Hematopoietic multipotent progenitor cell treated with erythropoietin and hydrocortisone succinate and interleukin-3 and kit ligand, for 6 days (in vitro differentiated cells): ENCODE measurements around the gene AFF2.

Source experiments
- DNase-seq: peaks from one replicate; pipeline ENCODE4 v3.0.0-alpha.2; 2015

Gene AFF2

DNA sequence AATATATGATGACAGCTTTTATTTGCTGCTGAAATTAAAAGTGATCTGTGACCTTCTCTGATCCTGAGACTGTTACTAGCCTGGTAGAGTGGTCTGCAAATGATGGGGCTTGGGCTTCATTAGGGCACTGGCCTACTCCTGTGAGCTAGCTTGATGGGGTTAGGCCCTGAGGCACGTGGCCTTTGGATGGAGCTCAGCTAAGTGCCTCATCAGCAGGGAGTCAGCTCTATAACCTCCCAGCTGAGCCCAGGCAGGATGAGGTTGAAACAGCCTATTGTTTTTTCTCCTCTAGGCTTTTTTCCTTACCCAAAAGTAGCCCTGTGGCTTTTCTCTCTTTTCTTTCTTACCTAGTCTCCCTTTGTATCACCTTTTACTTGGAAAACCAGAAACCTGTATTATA is 92.2 kb downstream of the AFF2 start:
- DNase-seq: no peak

- DNase-seq: peak; percentile 5
Observed at GRCh38 chrX:148593146-148593545, 92.7 kb downstream of the AFF2 start.

- no peak for DNase-seq
Observed at GRCh38 chrX:148593987-148594386, 93.6 kb downstream of the AFF2 start.

DNA sequence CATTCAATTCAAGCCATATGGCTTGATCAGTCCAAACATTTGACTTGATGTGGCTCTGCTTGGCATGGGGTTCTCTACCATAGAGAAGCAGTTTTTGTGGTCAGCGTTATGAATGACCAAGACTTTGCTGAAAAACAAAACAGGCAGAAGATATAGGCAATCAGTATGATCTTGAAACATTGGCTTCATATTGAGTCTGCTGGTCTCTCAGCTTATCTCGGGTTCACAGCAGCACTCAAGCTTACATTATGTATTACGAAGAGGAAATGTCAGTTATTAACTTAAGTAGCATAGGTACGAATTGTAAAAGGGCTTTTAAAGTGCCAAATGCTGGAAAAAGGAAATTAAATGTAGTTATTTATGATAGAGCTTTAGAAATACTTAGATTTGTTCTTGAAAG is 99.0 kb downstream of the AFF2 start:
- peak; percentile 75 for DNase-seq

DNA sequence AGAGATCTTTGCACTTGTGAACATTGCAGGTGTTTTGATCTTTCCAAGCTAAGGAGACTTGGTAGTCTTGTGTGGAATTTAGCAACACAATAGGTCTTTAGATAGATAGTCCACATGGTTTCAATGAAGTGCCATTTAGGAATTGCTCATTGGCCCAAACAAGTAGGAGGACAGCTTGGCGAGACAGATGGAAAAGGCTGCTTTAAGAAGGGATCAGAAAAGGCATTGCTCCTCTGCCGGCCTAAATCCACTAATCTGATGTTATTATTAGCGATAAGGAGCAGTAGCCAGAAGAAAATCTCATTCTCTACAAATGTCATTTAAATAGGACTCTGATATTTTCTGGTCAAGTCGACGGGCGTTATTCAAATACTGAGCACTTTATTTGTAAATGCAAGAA is 99.7 kb downstream of the AFF2 start:
- DNase-seq: no peak

- DNase-seq: no peak
Observed at GRCh38 chrX:148600581-148600980, 100.2 kb downstream of the AFF2 start.

GRCh38 chrX:148601034-148601433 is 100.6 kb downstream of the AFF2 start:
- peak; percentile 35 for DNase-seq

DNA sequence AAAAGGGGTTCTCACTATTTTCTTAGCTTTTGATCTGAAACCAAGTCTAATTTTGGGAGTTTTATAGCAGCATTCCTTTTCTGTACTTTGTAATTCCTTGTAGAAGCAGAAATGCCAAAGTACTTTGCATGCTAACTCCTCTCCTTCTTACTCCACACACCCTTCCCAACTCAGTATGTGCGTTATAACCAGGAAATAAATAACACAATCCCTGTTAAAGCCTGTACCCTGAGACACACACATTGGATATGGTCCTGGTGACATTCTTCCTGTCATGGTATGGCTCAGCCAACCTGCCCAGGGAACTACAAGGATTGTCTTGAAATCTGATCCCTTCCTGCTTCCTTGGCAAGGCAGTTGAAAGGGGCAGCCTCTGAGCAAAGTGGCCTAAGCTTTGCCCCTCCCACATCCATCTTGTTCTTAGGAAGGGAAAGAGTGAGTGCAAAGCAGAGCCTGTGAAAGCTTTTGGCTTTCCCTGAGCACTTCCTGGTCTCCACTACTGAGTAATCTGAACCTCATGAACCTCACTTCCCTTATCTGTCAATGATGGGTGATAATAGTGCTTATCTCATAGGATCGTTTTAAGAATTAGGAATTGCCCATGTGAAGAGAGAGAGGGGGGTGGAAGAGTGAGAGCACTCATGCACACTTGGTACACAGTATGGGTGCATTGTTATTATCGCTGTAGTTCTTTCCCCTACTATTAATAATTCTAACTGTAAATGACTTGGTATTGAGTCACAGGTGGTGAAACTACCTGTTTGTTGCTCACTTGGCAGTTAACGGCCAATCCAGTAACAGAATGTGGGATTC is 109.3 kb downstream of the AFF2 start:
- peak; percentile 14 for DNase-seq

DNA sequence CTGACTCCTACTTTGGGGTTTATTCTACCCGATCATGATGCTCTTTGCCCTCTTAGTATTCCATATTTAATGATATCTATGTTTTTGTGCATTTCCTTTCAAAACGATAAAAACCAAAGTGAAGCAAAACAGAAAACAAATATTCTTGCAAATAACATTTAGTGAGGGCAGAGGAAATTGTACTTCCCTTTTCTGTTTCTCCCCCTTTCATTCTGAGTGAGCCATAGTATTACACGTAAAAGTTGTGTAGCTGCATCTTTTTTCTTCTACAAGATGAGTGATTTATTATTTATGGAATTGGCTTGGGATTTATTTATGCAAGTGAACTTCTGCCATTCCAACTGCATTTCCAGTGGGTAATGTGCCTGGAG is 109.9 kb downstream of the AFF2 start:
- DNase-seq: no peak

GRCh38 chrX:148611993-148612392 is 111.6 kb downstream of the AFF2 start:
- no peak for DNase-seq

- no peak for DNase-seq
Observed at GRCh38 chrX:148612431-148612830, 112.0 kb downstream of the AFF2 start.

- DNase-seq: no peak
Observed at GRCh38 chrX:148613636-148614035, 113.2 kb downstream of the AFF2 start.

DNA sequence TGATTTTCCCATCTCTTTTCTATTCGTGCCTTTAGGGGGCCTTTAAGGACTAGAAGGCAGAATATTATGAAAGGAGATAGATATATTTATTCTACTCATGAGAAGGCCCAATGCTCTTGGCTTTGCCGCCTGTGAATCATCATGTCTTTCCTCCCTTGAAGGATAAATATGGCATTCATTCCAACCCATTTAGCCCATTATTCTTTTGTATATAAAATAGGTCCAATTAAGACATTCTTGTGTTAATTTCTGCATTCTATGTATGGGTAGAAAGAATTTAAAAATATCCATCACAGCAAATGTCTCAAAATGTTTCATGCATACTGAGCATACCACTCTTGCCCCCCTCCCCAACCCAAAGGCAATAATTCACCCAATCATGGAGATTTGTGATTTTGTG is 115.1 kb downstream of the AFF2 start:
- no peak for DNase-seq

- no peak for DNase-seq
Observed at GRCh38 chrX:148618470-148619445, 118.3 kb downstream of the AFF2 start.

DNA sequence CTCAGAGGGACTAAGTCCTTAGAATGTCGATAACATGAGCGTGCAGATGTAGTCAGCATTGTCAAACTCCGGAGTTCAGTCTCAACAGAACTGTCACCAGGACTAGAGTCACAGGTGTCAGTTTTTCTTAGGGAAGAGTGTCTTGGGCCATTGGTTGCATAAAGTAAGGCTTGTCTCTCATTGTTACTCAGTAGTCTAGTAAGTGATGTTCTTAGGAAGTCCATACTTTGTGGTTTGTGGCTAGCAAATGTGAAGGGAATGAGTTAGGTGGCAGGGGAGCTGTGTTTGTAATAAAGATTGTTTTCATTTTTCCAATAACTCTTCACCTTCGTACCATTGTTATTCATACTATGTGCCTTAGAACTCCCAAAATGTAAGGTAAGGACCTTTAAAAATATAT is 119.6 kb downstream of the AFF2 start:
- no peak for DNase-seq

DNA sequence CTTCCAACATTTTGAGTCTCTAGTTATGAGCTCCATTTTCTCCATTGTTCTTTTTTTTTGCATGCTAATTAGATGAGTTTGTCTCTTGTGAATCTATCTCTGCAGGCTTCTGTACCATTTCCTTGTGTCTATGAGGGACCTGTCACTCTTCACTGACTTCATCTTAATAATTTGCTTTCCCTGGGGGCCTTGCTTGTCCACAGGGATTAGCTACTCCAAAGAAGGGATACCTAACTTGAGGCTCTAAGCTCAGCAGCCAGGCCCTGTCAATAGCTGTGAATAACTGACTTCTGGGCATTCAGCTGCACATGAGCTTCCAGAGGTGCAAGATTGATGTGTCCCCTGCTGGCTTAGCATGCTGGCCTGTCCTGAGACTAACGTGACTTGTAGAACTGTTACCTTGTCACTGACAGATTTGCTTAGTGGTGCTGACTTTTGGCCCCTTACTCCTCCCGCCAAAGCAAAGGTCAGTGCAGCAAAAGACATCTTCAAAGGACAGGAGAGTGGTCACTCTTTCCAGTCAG is 124.6 kb downstream of the AFF2 start:
- no peak for DNase-seq

- DNase-seq: no peak
Observed at GRCh38 chrX:148628621-148629020, 128.2 kb downstream of the AFF2 start.

DNA sequence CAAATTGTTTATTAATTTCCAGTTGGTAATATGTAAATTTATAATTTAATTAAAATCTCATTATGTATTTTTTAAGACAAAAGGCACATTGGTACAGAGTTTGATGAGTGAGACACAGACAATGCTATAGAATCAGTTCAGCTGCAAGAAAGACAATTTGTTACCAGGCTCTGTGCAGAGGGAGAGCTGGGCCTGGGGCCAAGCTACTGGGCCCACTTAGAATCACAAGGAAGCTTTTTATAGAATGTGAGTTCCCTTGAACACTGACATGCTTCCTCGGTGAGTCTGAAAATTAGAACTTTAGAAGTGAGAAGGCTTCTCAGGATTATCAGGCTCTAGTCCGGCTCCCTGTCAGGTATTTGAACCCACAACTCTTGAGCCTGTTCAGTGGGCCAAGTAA is 129.0 kb downstream of the AFF2 start:
- no peak for DNase-seq

DNA sequence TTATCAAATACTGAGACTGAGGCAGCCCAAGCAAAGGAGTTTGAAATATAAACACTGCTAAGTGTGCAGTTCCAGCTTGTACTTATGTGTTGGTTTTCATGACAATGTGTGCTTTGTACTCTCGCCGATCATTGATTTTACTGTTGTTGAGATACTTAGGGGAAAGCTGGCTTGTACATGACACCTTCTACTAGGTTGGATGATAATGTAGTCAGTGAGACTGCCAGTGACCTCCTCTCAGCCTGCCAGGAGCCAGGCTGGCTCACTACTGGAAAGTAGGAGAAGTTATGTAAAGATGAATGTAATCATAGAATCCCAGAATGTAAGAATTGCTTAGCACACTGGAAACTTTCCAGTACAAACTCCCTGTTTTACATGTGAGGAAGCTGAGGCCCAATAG is 132.0 kb downstream of the AFF2 start:
- no peak for DNase-seq

DNA sequence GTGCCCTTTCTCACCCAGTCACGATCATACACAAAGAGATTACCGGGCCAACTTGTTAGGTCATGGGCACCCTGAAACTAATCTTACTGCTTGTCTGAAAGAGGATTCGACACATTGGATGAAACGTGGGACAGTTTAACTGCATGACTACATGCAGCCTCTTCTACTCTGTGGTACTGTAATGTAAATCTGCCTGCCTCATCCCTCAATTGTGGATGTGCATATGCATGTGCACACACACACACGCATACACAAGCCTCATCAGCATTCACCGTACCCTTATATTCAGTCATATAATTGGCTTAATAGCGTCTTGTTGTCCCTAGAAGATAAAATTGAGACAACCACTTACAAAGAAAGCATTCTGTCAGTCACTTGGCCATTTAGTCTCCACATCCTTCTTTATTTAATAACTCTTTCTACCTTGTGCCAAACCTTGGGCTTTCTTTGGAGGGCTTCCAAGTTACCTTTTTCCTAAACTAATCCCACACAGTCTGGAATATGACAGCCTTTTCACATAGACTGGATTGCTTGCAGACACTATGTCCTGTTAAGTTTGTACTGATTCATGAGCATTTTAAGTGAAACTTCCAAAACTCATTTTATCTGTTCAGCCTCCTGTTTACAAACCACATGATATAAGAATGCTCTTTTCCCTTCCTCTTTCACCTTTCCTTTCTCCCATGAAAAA is 132.9 kb downstream of the AFF2 start:
- DNase-seq: no peak

GRCh38 chrX:148634591-148634990 is 134.2 kb downstream of the AFF2 start:
- no peak for DNase-seq

DNA sequence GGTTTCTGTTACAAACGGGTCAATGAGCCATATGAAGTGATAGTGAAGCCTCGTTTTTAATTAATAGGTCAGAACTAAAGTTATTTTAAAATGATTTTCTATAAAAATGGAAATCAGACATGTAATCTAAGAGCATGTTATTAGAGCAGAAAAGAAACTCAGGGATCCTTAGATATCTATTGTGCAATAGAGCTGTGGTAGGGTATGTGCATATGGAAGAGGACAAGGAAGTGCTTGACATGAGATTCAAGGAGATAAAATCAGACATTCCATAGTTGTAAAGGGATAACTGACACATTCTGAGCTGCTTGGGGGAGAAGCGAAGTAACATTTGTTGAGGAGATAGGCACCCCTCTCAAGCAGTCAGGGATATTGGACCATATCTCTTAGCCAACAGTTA is 143.0 kb downstream of the AFF2 start:
- DNase-seq: no peak

- peak; percentile 37 for DNase-seq
Observed at GRCh38 chrX:148647651-148648050, 147.2 kb downstream of the AFF2 start.
